Inflammatory macrophage (primary cell): ENCODE data around the gene PMVK.

ENCODE experiments used
- DNase-seq, 2 donors: peaks; one replicate each; pipeline ENCODE4 v3.0.0-alpha.2; 2020 to 2022

The PMVK gene

DNA sequence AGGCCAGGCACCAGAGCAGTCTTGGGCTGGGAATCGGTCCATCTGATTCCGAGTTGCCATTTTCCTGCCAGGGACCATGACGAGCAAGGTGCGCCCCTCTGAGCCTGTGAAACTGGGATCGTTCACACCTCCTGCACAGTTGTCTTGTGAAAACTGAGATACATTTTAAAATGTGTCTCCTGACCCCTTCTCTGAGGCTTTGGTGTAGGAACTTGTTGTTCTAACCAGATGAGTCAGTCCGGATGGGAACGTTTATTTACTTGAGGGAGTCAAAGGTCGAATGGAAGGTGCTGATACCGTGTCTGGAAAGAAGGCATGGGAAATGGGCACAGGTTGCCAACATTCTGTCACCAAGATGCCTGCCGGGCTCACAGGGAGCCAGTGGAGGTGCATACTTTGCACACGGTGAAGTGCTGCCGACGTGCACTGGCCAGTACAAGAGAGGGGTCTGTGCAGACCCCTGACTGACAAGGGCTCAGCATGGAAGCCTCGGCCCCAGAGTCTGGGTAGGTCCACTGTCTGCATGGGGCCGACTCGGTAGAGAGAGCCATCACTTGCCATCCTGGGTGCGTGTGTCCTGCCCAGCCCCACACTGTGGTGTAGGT, 59.0 kb downstream of the PMVK start:
- no peak for DNase-seq

- DNase-seq = no peak
These were observed 59.6 kb downstream of the PMVK start for GRCh38 chr1:154876842-154877369.
